GM23338 (cell line): ENCODE results near the gene MAFF. TPM values are rescaled to one million over a fixed set of nuclear protein-coding genes. Genes with fewer than 3 reads are reported as not detected.

ENCODE experiments used
- ATAC-seq: fragments of 200-7000 bp; cut with Tn5 transposase; 3 replicates; pipeline ENCODE4 v1.9.1; 2020
- DNase-seq: peaks from one replicate; pipeline ENCODE4 v3.0.0-alpha.2; 2015; ENCODE audit warnings: low spot score
- H2AFZ ChIP-seq: fragments of 200-600 bp; sonication (generic); 2 replicates; pipeline ENCODE4 v1.8.0; 2016; ENCODE audit warnings: antibody characterized with exemption, mild to moderate bottlenecking, moderate library complexity
- H3F3A ChIP-seq: fragments of 200-600 bp; sonication (generic); replicated peaks from 2 replicates; pipeline ENCODE4 v1.8.0; 2017; ENCODE audit warnings: antibody characterized with exemption, mixed run types, low read depth
- H3K27ac ChIP-seq: fragments of 200-600 bp; sonication (generic); 2 replicates; pipeline ENCODE4 v1.6.1; 2016; ENCODE audit warnings: low read depth
- H3K27me3 ChIP-seq: fragments of 200-600 bp; sonication (generic); 2 replicates; pipeline ENCODE4 v1.8.0; 2016; ENCODE audit warnings: mild to moderate bottlenecking, mixed run types, moderate library complexity; ENCODE audit not compliant: insufficient read depth
- H3K36me3 ChIP-seq: fragments of 200-600 bp; sonication (generic); 2 replicates; pipeline ENCODE4 v1.8.0; 2016; ENCODE audit warnings: mild to moderate bottlenecking; ENCODE audit not compliant: insufficient read depth
- H3K4me1 ChIP-seq: fragments of 200-600 bp; sonication (generic); 2 replicates; pipeline ENCODE4 v1.8.0; 2016; ENCODE audit warnings: mild to moderate bottlenecking, moderate library complexity; ENCODE audit not compliant: insufficient read depth
- H3K4me2 ChIP-seq: fragments of 200-600 bp; sonication (generic); 2 replicates; pipeline ENCODE4 v1.7.1; 2017; ENCODE audit warnings: mixed run types
- H3K4me3 ChIP-seq: fragments of 200-600 bp; sonication (generic); 2 replicates; pipeline ENCODE4 v1.6.1; 2016; ENCODE audit warnings: mixed run types
- H3K79me2 ChIP-seq: fragments of 200-600 bp; sonication (generic); replicated peaks from 2 replicates; pipeline ENCODE4 v1.8.0; 2017; ENCODE audit warnings: mild to moderate bottlenecking; ENCODE audit not compliant: insufficient read depth
- H3K9me2 ChIP-seq: fragments of 200-600 bp; sonication (generic); 2 replicates; pipeline ENCODE4 v1.8.0; 2017; ENCODE audit not compliant: insufficient read depth
- H4K20me1 ChIP-seq: fragments of 200-600 bp; sonication (generic); replicated peaks from 2 replicates; pipeline ENCODE4 v1.8.0; 2017; ENCODE audit warnings: mild to moderate bottlenecking; ENCODE audit not compliant: insufficient read depth
- H3K27ac Mint-ChIP-seq: 2 replicates; pipeline ENCODE4 v1.8.0; 2020; ENCODE audit warnings: inconsistent platforms, mild to moderate bottlenecking, moderate library complexity, mixed read lengths
- H3K27me3 Mint-ChIP-seq: 3 replicates; pipeline ENCODE4 v1.8.0; 2022; ENCODE audit warnings: low read depth, mild to moderate bottlenecking, moderate library complexity, mixed read lengths, inconsistent platforms; ENCODE audit not compliant: insufficient read depth, poor library complexity
- H3K36me3 Mint-ChIP-seq: 3 replicates; pipeline ENCODE4 v1.8.0; 2021; ENCODE audit warnings: low read depth, mild to moderate bottlenecking, inconsistent platforms, moderate library complexity, mixed read lengths
- H3K4me1 Mint-ChIP-seq: 3 replicates; pipeline ENCODE4 v1.8.0; 2020; ENCODE audit warnings: mild to moderate bottlenecking, inconsistent platforms, mixed read lengths
- H3K4me3 Mint-ChIP-seq: 3 replicates; pipeline ENCODE4 v1.8.0; 2021; ENCODE audit warnings: moderate library complexity, mild to moderate bottlenecking, inconsistent platforms, mixed read lengths
- H3K9me3 Mint-ChIP-seq: 3 replicates; pipeline ENCODE4 v1.8.0; 2020; ENCODE audit warnings: moderate library complexity, mild to moderate bottlenecking, inconsistent platforms, mixed read lengths
- CREB1 ChIP-seq: fragments of 250-450 bp; sonication (Bioruptor Pico); IDR thresholded peaks from 2 replicates; pipeline ENCODE4 v1.5.0; 2020; ENCODE audit warnings: low read depth, mild to moderate bottlenecking, moderate library complexity
- CTCF ChIP-seq, 2 experiments: fragments of 200-600 bp in 1 of 2; sonication (generic) in 1 of 2; conservative IDR thresholded peaks; 2 replicates each; pipeline versions ENCODE4 v1.5.1 to v1.6.1; 2016 to 2017; ENCODE audit warnings: antibody characterized with exemption in 2 of 2, low read depth in 2 of 2, mild to moderate bottlenecking in 2 of 2, moderate library complexity in 1 of 2
- ETS1 ChIP-seq: IDR thresholded peaks from 2 replicates; pipeline ENCODE4 v1.6.1; 2016; ENCODE audit warnings: antibody characterized with exemption
- EZH2 ChIP-seq: fragments of 200-600 bp; sonication (generic); IDR thresholded peaks from one replicate; pipeline ENCODE4 v1.8.0; 2017; ENCODE audit warnings: antibody characterized with exemption, mild to moderate bottlenecking, low read depth; ENCODE audit not compliant: unreplicated experiment
- EZH2phosphoT487 ChIP-seq: fragments of 200-600 bp; sonication (generic); IDR thresholded peaks from one replicate; pipeline ENCODE4 v1.8.1; 2018; ENCODE audit warnings: antibody characterized with exemption; ENCODE audit not compliant: unreplicated experiment
- JUNB ChIP-seq: IDR thresholded peaks from one replicate; pipeline ENCODE4 v1.6.1; 2016; ENCODE audit warnings: antibody characterized with exemption; ENCODE audit not compliant: unreplicated experiment
- POLR2AphosphoS5 ChIP-seq: IDR thresholded peaks from 2 replicates; pipeline ENCODE4 v1.6.1; 2016; ENCODE audit warnings: antibody characterized with exemption, low read depth
- STAT1 ChIP-seq: IDR thresholded peaks from one replicate; pipeline ENCODE4 v1.6.1; 2016; ENCODE audit warnings: antibody characterized with exemption; ENCODE audit not compliant: unreplicated experiment
- ZNF114 ChIP-seq: fragments of 250-450 bp; sonication (Bioruptor Pico); IDR thresholded peaks from 2 replicates; pipeline ENCODE4 v1.5.0; 2020; ENCODE audit warnings: mild to moderate bottlenecking, moderate library complexity
- ZNF331 ChIP-seq: fragments of 250-450 bp; sonication (Bioruptor Pico); IDR thresholded peaks from 2 replicates; pipeline ENCODE4 v1.5.0; 2020; ENCODE audit warnings: low read depth, mild to moderate bottlenecking, moderate library complexity
- polyA plus RNA-seq: library from polyadenylated mRNA; unstranded; fragments of >200 nt; fragmentation: Nextera tagmentation; extraction: Ambion mirVana; gene quantifications from 2 replicates; pipeline ENCODE4 v1.2.1, GENCODE V29; 2016
- total RNA-seq: library from RNA; depleted of rRNA; stranded (reverse); fragments of >200 nt; shearing (Covaris generic); gene quantifications from 2 replicates; pipeline ENCODE4 v1.2.3, GENCODE V29; 2014
- TF ChIP-seq, protein P1 (sequence below): fragments of 250-450 bp; sonication (Bioruptor Pico); IDR thresholded peaks from 2 replicates; pipeline ENCODE4 v1.5.0; 2020; ENCODE audit warnings: mild to moderate bottlenecking, moderate library complexity
- TF ChIP-seq, protein P2 (sequence below): IDR thresholded peaks from one replicate; pipeline ENCODE4 v1.6.1; 2018; ENCODE audit warnings: antibody characterized with exemption; ENCODE audit not compliant: unreplicated experiment

Gene MAFF
- total and polyA plus RNA-seq, 2 experiments from 2014 or later, result 2.2 to 8.9 TPM

GRCh38 chr22:38186429-38186828, 15.4 kb upstream of the MAFF start (continued):
- no peak for TF ChIP-seq ZNF331 (CRISPR knock-in tag)

GRCh38 chr22:38187413-38188212, 14.2 kb upstream of the MAFF start:
- peaks cover 3% of the 10 kb centered on the region for H3K4me1 Mint-ChIP-seq
- no peak overlapping the region for H3K4me3 Mint-ChIP-seq
- no peak for ATAC-seq
- TF ChIP-seq JUNB (no peak), POLR2AphosphoS5 (no peak), STAT1 (no peak), EZH2phosphoT487 (no peak), ZNF114 (CRISPR knock-in tag) (no peak), ZNF331 (CRISPR knock-in tag) (no peak), ETS1 (no peak), EZH2 (no peak), CREB1 (CRISPR knock-in tag) (no peak), CTCF (conservative IDR thresholded peaks at IDR 0.05; ENCODE audit: low read depth in 2 of 2) (no peak)
- TF ChIP-seq, protein P1, sequence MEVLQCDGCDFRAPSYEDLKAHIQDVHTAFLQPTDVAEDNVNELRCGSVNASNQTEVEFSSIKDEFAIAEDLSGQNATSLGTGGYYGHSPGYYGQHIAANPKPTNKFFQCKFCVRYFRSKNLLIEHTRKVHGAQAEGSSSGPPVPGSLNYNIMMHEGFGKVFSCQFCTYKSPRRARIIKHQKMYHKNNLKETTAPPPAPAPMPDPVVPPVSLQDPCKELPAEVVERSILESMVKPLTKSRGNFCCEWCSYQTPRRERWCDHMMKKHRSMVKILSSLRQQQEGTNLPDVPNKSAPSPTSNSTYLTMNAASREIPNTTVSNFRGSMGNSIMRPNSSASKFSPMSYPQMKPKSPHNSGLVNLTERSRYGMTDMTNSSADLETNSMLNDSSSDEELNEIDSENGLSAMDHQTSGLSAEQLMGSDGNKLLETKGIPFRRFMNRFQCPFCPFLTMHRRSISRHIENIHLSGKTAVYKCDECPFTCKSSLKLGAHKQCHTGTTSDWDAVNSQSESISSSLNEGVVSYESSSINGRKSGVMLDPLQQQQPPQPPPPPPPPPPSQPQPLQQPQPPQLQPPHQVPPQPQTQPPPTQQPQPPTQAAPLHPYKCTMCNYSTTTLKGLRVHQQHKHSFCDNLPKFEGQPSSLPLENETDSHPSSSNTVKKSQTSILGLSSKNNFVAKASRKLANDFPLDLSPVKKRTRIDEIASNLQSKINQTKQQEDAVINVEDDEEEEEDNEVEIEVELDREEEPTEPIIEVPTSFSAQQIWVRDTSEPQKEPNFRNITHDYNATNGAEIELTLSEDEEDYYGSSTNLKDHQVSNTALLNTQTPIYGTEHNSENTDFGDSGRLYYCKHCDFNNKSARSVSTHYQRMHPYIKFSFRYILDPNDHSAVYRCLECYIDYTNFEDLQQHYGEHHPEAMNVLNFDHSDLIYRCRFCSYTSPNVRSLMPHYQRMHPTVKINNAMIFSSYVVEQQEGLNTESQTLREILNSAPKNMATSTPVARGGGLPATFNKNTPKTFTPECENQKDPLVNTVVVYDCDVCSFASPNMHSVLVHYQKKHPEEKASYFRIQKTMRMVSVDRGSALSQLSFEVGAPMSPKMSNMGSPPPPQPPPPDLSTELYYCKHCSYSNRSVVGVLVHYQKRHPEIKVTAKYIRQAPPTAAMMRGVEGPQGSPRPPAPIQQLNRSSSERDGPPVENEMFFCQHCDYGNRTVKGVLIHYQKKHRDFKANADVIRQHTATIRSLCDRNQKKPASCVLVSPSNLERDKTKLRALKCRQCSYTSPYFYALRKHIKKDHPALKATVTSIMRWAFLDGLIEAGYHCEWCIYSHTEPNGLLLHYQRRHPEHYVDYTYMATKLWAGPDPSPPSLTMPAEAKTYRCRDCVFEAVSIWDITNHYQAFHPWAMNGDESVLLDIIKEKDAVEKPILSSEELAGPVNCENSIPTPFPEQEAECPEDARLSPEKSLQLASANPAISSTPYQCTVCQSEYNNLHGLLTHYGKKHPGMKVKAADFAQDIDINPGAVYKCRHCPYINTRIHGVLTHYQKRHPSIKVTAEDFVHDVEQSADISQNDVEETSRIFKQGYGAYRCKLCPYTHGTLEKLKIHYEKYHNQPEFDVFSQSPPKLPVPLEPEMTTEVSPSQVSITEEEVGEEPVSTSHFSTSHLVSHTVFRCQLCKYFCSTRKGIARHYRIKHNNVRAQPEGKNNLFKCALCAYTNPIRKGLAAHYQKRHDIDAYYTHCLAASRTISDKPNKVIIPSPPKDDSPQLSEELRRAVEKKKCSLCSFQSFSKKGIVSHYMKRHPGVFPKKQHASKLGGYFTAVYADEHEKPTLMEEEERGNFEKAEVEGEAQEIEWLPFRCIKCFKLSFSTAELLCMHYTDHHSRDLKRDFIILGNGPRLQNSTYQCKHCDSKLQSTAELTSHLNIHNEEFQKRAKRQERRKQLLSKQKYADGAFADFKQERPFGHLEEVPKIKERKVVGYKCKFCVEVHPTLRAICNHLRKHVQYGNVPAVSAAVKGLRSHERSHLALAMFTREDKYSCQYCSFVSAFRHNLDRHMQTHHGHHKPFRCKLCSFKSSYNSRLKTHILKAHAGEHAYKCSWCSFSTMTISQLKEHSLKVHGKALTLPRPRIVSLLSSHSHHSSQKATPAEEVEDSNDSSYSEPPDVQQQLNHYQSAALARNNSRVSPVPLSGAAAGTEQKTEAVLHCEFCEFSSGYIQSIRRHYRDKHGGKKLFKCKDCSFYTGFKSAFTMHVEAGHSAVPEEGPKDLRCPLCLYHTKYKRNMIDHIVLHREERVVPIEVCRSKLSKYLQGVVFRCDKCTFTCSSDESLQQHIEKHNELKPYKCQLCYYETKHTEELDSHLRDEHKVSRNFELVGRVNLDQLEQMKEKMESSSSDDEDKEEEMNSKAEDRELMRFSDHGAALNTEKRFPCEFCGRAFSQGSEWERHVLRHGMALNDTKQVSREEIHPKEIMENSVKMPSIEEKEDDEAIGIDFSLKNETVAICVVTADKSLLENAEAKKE (CRISPR knock-in tag), result no peak
- TF ChIP-seq, protein P2, sequence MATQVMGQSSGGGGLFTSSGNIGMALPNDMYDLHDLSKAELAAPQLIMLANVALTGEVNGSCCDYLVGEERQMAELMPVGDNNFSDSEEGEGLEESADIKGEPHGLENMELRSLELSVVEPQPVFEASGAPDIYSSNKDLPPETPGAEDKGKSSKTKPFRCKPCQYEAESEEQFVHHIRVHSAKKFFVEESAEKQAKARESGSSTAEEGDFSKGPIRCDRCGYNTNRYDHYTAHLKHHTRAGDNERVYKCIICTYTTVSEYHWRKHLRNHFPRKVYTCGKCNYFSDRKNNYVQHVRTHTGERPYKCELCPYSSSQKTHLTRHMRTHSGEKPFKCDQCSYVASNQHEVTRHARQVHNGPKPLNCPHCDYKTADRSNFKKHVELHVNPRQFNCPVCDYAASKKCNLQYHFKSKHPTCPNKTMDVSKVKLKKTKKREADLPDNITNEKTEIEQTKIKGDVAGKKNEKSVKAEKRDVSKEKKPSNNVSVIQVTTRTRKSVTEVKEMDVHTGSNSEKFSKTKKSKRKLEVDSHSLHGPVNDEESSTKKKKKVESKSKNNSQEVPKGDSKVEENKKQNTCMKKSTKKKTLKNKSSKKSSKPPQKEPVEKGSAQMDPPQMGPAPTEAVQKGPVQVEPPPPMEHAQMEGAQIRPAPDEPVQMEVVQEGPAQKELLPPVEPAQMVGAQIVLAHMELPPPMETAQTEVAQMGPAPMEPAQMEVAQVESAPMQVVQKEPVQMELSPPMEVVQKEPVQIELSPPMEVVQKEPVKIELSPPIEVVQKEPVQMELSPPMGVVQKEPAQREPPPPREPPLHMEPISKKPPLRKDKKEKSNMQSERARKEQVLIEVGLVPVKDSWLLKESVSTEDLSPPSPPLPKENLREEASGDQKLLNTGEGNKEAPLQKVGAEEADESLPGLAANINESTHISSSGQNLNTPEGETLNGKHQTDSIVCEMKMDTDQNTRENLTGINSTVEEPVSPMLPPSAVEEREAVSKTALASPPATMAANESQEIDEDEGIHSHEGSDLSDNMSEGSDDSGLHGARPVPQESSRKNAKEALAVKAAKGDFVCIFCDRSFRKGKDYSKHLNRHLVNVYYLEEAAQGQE, result no peak

More at GRCh38 chr22:38187413-38188212, 14.2 kb upstream of the MAFF start:
- no peaks in the 10 kb centered on the region for H3K36me3 ChIP-seq
- 0 out of 2 replicates have a peak, but pooled peaks cover 2% of the 10 kb centered on the region for H3F3A ChIP-seq
- no peaks in the 10 kb centered on the region for H3K4me1 ChIP-seq
- Mint-ChIP-seq H3K27me3 (peaks cover 18% of the 10 kb centered on the region), H3K9me3 (peaks cover 4% of the 10 kb centered on the region), H3K27ac (no peak overlapping the region), H3K36me3 (no peaks in the 10 kb centered on the region; the same call in 2 of the 3 replicates)
- no peak overlapping the region for H3K4me3 ChIP-seq
- H3K27me3 ChIP-seq, result no peaks in the 10 kb centered on the region
- no peak for DNase-seq
- H3K27ac ChIP-seq, result no peak overlapping the region
- H3K79me2 ChIP-seq, result no peaks in the 10 kb centered on the region
- H3K4me2 ChIP-seq, result no peak overlapping the region
- no peaks in the 10 kb centered on the region for H3K9me2 ChIP-seq
- no peaks in the 10 kb centered on the region for H4K20me1 ChIP-seq
- H2AFZ ChIP-seq, result no peak overlapping the region
